ENCODE measurements around the gene CASZ1. TPM values are rescaled to one million over a fixed set of nuclear protein-coding genes. Genes with fewer than 3 reads are reported as not detected.
A peak's percentile ranks its signal among the peaks of the same experiment; 100 is the strongest.

CASZ1 gene
- total and polyA plus RNA-seq, 2 experiments from 2014 or later = 6.2 to 6.7 TPM

DNA sequence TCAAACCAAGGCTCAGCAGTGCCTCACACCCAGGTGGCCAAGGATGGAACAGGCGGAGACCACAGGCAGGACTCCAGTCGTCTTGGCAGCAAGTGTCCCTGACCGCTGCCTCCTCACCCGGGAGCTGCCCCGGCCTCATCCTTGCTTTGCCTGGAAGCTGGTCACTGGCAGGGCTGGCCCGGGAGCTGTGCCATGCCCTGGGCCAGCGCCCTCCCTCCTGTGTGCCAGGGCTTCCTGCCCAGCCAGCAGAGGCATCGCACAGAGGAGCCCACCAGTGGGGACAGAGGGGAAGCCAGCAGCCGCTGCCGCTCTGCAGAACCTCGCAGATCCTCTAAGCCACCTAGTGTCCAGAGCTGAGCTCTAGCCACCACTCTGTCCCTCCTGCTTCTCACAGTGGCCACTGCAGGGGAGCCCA is 7.8 kb downstream of the CASZ1 start:
- Histone ChIP-seq H3K27ac (ENCODE audit: low read depth) (no peak overlapping the region), H2AFZ (no peak overlapping the region), H3F3A (replicated peaks; ENCODE audit: low read depth) (no peaks in the 10 kb centered on the region), H3K79me2 (replicated peaks; ENCODE audit: insufficient read depth) (no peaks in the 10 kb centered on the region), H3K4me2 (no peak overlapping the region), H4K20me1 (replicated peaks; ENCODE audit: insufficient read depth) (peaks cover 5% of the 10 kb centered on the region; the same call in 1 of the 2 replicates), H3K36me3 (ENCODE audit: insufficient read depth) (no peaks in the 10 kb centered on the region), H3K27me3 (ENCODE audit: insufficient read depth) (peaks cover 18% of the 10 kb centered on the region), H3K9me2 (ENCODE audit: insufficient read depth) (no peaks in the 10 kb centered on the region), H3K4me1 (ENCODE audit: insufficient read depth) (peaks cover 21% of the 10 kb centered on the region), H3K4me3 (no peak overlapping the region)
- ATAC-seq (peak; percentile 83), DNase-seq (ENCODE audit: low spot score) (peak; percentile 54)
- H3K36me3 Mint-ChIP-seq (ENCODE audit: low read depth) = no peaks in the 10 kb centered on the region; the same call in 2 of the 3 replicates
- peaks cover 13% of the 10 kb centered on the region for H3K4me1 Mint-ChIP-seq
- H3K27me3 Mint-ChIP-seq (ENCODE audit: insufficient read depth, low read depth, poor library complexity) = peaks cover 19% of the 10 kb centered on the region
- H3K9me3 Mint-ChIP-seq = no peaks in the 10 kb centered on the region; the same call in 2 of the 3 replicates
- H3K4me3 Mint-ChIP-seq = no peak overlapping the region
- no peak for TF ChIP-seq ZNF114 (CRISPR knock-in tag; IDR thresholded peaks at IDR 0.05)
- TF ChIP-seq, protein P1, sequence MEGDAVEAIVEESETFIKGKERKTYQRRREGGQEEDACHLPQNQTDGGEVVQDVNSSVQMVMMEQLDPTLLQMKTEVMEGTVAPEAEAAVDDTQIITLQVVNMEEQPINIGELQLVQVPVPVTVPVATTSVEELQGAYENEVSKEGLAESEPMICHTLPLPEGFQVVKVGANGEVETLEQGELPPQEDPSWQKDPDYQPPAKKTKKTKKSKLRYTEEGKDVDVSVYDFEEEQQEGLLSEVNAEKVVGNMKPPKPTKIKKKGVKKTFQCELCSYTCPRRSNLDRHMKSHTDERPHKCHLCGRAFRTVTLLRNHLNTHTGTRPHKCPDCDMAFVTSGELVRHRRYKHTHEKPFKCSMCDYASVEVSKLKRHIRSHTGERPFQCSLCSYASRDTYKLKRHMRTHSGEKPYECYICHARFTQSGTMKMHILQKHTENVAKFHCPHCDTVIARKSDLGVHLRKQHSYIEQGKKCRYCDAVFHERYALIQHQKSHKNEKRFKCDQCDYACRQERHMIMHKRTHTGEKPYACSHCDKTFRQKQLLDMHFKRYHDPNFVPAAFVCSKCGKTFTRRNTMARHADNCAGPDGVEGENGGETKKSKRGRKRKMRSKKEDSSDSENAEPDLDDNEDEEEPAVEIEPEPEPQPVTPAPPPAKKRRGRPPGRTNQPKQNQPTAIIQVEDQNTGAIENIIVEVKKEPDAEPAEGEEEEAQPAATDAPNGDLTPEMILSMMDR (conservative IDR thresholded peaks at IDR 0.05; ENCODE audit: low read depth in 2 of 2) = peak; percentile 36 to 55
- no peak overlapping the region for H3K27ac Mint-ChIP-seq

DNA sequence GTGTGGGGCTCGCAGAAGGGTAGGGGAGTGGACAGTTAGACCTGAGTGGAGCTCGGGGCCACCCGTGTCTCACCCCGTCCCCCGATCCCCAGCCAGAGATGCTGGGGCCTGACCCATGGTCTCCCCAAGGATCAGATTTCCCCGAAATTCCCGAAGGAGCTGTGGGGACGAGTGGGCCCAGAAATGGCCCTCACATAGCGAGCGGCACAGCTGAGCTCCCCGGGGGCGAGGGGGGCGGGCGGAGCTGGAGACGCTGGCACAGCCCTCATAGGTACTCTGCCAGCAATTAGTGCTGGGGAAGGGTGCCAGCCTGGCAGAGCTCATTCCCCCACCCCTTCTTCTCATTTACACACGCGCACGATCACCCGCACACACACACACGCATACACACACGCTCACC is 9.2 kb downstream of the CASZ1 start:
- Histone ChIP-seq H3K4me1 (ENCODE audit: insufficient read depth) (peaks cover 14% of the 10 kb centered on the region), H3K27ac (ENCODE audit: low read depth) (no peak overlapping the region), H3K9me2 (ENCODE audit: insufficient read depth) (no peaks in the 10 kb centered on the region), H3K79me2 (replicated peaks; ENCODE audit: insufficient read depth) (no peaks in the 10 kb centered on the region), H3F3A (replicated peaks; ENCODE audit: low read depth) (no peaks in the 10 kb centered on the region), H4K20me1 (replicated peaks; ENCODE audit: insufficient read depth) (peaks cover 5% of the 10 kb centered on the region; the same call in 1 of the 2 replicates), H3K36me3 (ENCODE audit: insufficient read depth) (no peaks in the 10 kb centered on the region), H3K27me3 (ENCODE audit: insufficient read depth) (peaks cover 5% of the 10 kb centered on the region; the same call in 1 of the 2 replicates), H3K4me2 (no peak overlapping the region), H2AFZ (no peak overlapping the region), H3K4me3 (no peak overlapping the region)
- H3K27me3 Mint-ChIP-seq (ENCODE audit: insufficient read depth, low read depth, poor library complexity) = peaks cover 11% of the 10 kb centered on the region
- H3K27ac Mint-ChIP-seq = no peak overlapping the region
- H3K4me1 Mint-ChIP-seq = peaks cover under 1% of the 10 kb centered on the region
- no peak overlapping the region for H3K4me3 Mint-ChIP-seq
- ATAC-seq (no peak), DNase-seq (ENCODE audit: low spot score) (no peak)
- H3K36me3 Mint-ChIP-seq (ENCODE audit: low read depth) = no peaks in the 10 kb centered on the region
- H3K9me3 Mint-ChIP-seq = no peaks in the 10 kb centered on the region; the same call in 2 of the 3 replicates
- no peak for TF ChIP-seq POLR2AphosphoS5 (IDR thresholded peaks at IDR 0.05; ENCODE audit: low read depth)
- no peak for TF ChIP-seq ZNF331 (CRISPR knock-in tag; IDR thresholded peaks at IDR 0.05; ENCODE audit: low read depth)
- TF ChIP-seq, protein P2, sequence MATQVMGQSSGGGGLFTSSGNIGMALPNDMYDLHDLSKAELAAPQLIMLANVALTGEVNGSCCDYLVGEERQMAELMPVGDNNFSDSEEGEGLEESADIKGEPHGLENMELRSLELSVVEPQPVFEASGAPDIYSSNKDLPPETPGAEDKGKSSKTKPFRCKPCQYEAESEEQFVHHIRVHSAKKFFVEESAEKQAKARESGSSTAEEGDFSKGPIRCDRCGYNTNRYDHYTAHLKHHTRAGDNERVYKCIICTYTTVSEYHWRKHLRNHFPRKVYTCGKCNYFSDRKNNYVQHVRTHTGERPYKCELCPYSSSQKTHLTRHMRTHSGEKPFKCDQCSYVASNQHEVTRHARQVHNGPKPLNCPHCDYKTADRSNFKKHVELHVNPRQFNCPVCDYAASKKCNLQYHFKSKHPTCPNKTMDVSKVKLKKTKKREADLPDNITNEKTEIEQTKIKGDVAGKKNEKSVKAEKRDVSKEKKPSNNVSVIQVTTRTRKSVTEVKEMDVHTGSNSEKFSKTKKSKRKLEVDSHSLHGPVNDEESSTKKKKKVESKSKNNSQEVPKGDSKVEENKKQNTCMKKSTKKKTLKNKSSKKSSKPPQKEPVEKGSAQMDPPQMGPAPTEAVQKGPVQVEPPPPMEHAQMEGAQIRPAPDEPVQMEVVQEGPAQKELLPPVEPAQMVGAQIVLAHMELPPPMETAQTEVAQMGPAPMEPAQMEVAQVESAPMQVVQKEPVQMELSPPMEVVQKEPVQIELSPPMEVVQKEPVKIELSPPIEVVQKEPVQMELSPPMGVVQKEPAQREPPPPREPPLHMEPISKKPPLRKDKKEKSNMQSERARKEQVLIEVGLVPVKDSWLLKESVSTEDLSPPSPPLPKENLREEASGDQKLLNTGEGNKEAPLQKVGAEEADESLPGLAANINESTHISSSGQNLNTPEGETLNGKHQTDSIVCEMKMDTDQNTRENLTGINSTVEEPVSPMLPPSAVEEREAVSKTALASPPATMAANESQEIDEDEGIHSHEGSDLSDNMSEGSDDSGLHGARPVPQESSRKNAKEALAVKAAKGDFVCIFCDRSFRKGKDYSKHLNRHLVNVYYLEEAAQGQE (IDR thresholded peaks at IDR 0.05; ENCODE audit: unreplicated experiment) = no peak
- no peak for TF ChIP-seq STAT1 (IDR thresholded peaks at IDR 0.05; ENCODE audit: unreplicated experiment)
- TF ChIP-seq NANOG (IDR thresholded peaks at IDR 0.05; ENCODE audit: borderline replicate concordance) = no peak
- TF ChIP-seq, protein P3, sequence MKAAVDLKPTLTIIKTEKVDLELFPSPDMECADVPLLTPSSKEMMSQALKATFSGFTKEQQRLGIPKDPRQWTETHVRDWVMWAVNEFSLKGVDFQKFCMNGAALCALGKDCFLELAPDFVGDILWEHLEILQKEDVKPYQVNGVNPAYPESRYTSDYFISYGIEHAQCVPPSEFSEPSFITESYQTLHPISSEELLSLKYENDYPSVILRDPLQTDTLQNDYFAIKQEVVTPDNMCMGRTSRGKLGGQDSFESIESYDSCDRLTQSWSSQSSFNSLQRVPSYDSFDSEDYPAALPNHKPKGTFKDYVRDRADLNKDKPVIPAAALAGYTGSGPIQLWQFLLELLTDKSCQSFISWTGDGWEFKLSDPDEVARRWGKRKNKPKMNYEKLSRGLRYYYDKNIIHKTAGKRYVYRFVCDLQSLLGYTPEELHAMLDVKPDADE (IDR thresholded peaks at IDR 0.05) = no peak
- TF ChIP-seq EZH2phosphoT487 (IDR thresholded peaks at IDR 0.05; ENCODE audit: unreplicated experiment) = no peak
